ENCODE data around the gene CD55.

The CD55 gene

GRCh38 chr1:207361889-207362288, 40.4 kb downstream of the CD55 start:
- no peaks in the 10 kb centered on the region for H3K9me3 Mint-ChIP-seq
- H3K4me3 Mint-ChIP-seq: no peak overlapping the region
- no peak overlapping the region for H3K27ac Mint-ChIP-seq (ENCODE audit: low read depth)
- H3K4me1 Mint-ChIP-seq: no peaks in the 10 kb centered on the region
- DNase-seq (ENCODE audit: low spot score in 2 of 2) (no peak), ATAC-seq (replicated peaks; ENCODE audit: extremely low read depth, poor library complexity, severe bottlenecking) (no peak)
- no peaks in the 10 kb centered on the region for H3K36me3 Mint-ChIP-seq (ENCODE audit: insufficient read depth)
- H3K27me3 Mint-ChIP-seq: no peaks in the 10 kb centered on the region

DNA sequence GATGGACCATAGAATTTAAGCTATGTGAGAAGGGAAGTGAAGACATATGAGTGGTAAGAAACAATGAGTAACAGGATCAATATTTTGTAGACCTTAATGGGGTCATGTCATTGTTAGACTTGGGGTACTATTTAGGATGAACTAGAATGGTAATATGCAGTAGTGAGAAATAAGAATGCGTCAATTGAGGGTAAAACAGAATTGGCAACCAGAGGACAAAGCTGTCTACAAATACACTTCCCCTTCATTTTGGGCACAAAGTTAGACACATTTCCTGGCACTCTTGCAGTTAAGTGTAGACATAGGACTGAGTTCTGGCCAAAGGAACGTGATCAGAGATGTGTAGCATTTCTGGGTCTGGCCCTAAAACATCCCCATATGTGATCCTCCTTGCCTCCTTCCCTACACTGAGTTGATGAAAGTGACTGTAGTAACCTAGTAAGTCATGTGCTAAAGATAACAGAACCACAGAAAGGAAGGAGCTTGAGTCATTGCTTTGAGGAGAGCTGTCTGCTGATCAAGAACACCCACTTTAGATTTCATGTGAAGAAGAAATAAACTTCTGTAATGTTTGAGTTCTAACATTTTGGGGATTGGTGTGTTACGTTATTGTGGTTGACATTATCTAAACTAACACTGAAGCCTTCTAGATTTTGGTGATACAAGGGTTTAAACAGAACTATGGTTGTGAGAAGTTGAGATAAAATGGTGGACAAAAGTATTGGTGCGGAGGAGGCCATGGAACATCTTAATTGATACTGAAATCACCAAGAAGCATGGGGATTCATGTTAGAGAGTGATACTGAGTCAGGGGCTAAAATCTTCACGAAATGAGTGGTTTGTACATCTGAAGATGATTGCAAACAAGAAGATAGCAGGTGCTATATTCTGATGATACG, 41.7 kb downstream of the CD55 start:
- H3K9me3 Mint-ChIP-seq: no peaks in the 10 kb centered on the region
- no peak overlapping the region for H3K27ac Mint-ChIP-seq (ENCODE audit: low read depth)
- DNase-seq (ENCODE audit: low spot score in 2 of 2): no peak
- no peaks in the 10 kb centered on the region for H3K27me3 Mint-ChIP-seq
- no peaks in the 10 kb centered on the region for H3K4me1 Mint-ChIP-seq
- no peak for ATAC-seq (replicated peaks; ENCODE audit: extremely low read depth, poor library complexity, severe bottlenecking)
- no peak overlapping the region for H3K4me3 Mint-ChIP-seq
- no peaks in the 10 kb centered on the region for H3K36me3 Mint-ChIP-seq (ENCODE audit: insufficient read depth)

DNA sequence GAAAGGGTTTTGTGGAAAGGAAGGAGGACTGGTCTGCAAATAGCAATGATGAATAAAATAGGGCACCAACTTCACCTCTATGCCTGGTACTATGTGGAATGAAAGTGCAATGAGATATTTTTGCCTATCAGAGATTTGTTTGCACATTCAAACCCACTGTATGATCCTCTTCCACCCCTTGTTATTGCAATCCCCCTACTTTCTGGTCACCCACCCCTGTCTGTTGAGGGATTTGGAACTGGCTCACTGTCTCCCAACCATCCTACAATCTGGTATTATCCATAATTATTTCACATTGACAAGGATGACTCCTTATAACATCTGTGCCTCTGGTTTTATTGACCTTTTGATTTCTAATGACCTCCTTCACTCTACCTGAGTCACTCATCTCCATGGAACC, 42.4 kb downstream of the CD55 start:
- no peak for ATAC-seq (replicated peaks; ENCODE audit: extremely low read depth, poor library complexity, severe bottlenecking)
- Mint-ChIP-seq H3K27ac (ENCODE audit: low read depth) (no peak overlapping the region), H3K4me1 (no peaks in the 10 kb centered on the region), H3K36me3 (ENCODE audit: insufficient read depth) (no peaks in the 10 kb centered on the region), H3K4me3 (no peak overlapping the region), H3K27me3 (no peaks in the 10 kb centered on the region), H3K9me3 (no peaks in the 10 kb centered on the region)
- DNase-seq (ENCODE audit: low spot score in 2 of 2): no peak

GRCh38 chr1:207364614-207365013, 43.1 kb downstream of the CD55 start:
- ATAC-seq (replicated peaks; ENCODE audit: extremely low read depth, poor library complexity, severe bottlenecking): no peak
- no peak overlapping the region for H3K27ac Mint-ChIP-seq (ENCODE audit: low read depth)
- no peaks in the 10 kb centered on the region for H3K4me1 Mint-ChIP-seq
- no peaks in the 10 kb centered on the region for H3K27me3 Mint-ChIP-seq
- no peak for DNase-seq (ENCODE audit: low spot score in 2 of 2)
- H3K4me3 Mint-ChIP-seq: no peak overlapping the region
- H3K36me3 Mint-ChIP-seq (ENCODE audit: insufficient read depth): no peaks in the 10 kb centered on the region
- no peaks in the 10 kb centered on the region for H3K9me3 Mint-ChIP-seq

GRCh38 chr1:207365063-207365462, 43.6 kb downstream of the CD55 start:
- Mint-ChIP-seq H3K9me3 (no peaks in the 10 kb centered on the region), H3K4me1 (no peaks in the 10 kb centered on the region), H3K4me3 (no peak overlapping the region), H3K27ac (ENCODE audit: low read depth) (no peak overlapping the region), H3K36me3 (ENCODE audit: insufficient read depth) (no peaks in the 10 kb centered on the region), H3K27me3 (no peaks in the 10 kb centered on the region)
- DNase-seq (ENCODE audit: low spot score in 2 of 2) (no peak), ATAC-seq (replicated peaks; ENCODE audit: extremely low read depth, poor library complexity, severe bottlenecking) (no peak)

DNA sequence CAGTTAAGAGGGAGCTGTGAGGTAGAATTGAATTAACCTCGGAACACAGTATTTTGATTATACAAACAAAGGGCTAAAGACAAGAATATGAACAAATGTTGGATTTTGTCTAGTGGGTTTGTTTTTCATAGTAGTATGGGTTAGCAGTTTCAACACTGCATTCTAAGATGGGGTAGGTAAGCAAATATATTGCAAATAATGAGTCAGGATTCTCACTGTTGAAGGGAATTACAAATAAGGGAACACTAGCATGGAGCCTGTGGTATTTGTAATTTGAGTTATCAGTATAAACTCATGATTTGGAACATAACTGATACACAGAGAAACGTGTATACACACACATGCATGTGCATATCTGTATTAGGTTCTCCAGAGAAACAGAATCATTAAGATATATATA, 44.5 kb downstream of the CD55 start:
- H3K4me3 Mint-ChIP-seq: no peak overlapping the region

GRCh38 chr1:207388721-207389120, 67.2 kb downstream of the CD55 start:
- no peaks in the 10 kb centered on the region for H3K4me1 Mint-ChIP-seq
- ATAC-seq (replicated peaks; ENCODE audit: extremely low read depth, poor library complexity, severe bottlenecking) (no peak), DNase-seq (ENCODE audit: low spot score in 2 of 2) (no peak)
- H3K9me3 Mint-ChIP-seq: peaks cover 5% of the 10 kb centered on the region
- H3K36me3 Mint-ChIP-seq (ENCODE audit: insufficient read depth): no peaks in the 10 kb centered on the region
- no peak overlapping the region for H3K4me3 Mint-ChIP-seq
- H3K27ac Mint-ChIP-seq (ENCODE audit: low read depth): no peak overlapping the region
- H3K27me3 Mint-ChIP-seq: peaks cover 54% of the 10 kb centered on the region

More for the DNA sequence above, 44.5 kb downstream of the CD55 start:
- Mint-ChIP-seq H3K4me1 (no peaks in the 10 kb centered on the region), H3K27me3 (no peaks in the 10 kb centered on the region), H3K36me3 (ENCODE audit: insufficient read depth) (no peaks in the 10 kb centered on the region), H3K9me3 (no peaks in the 10 kb centered on the region), H3K27ac (ENCODE audit: low read depth) (no peak overlapping the region)
- DNase-seq (ENCODE audit: low spot score in 2 of 2): no peak
- no peak for ATAC-seq (replicated peaks; ENCODE audit: extremely low read depth, poor library complexity, severe bottlenecking)

DNA sequence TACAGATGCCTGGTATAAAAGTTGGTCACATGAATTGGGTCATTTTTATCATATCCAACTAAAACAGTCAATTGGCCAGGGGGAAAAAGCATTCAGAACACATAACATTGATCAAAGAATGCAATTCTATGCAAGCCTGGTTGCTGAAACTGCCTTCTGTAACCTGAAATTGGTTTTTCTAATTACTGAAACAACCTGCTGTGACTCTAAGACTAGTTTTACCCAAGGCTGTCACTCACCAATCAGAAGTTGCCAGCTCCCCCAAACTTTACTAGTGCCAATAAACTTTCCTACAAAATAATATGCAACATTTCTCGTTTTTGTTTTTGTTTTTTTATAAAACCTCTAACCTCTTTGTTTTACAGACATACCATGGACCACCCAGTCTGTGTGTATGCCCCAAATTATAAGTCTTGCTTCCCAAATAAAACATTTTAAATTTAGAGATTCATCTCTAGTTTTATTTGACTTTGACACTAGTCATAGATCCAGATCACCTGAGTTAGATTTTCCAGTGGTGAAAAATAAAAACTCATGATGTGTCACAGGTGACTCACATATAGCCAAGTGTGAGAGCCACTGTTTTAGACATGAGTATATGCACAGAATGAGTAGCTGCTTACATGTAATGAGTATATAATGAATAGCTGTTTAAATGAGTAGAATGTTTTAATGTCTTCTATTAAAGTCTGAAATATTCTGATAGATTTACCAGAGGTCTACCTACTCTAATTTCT, 68.4 kb downstream of the CD55 start:
- Mint-ChIP-seq H3K4me3 (no peak overlapping the region), H3K36me3 (ENCODE audit: insufficient read depth) (no peaks in the 10 kb centered on the region), H3K9me3 (no peaks in the 10 kb centered on the region), H3K27me3 (peaks cover 43% of the 10 kb centered on the region), H3K4me1 (no peaks in the 10 kb centered on the region), H3K27ac (ENCODE audit: low read depth) (no peak overlapping the region)
- no peak for ATAC-seq (replicated peaks; ENCODE audit: extremely low read depth, poor library complexity, severe bottlenecking)
- DNase-seq (ENCODE audit: low spot score in 2 of 2): no peak

DNA sequence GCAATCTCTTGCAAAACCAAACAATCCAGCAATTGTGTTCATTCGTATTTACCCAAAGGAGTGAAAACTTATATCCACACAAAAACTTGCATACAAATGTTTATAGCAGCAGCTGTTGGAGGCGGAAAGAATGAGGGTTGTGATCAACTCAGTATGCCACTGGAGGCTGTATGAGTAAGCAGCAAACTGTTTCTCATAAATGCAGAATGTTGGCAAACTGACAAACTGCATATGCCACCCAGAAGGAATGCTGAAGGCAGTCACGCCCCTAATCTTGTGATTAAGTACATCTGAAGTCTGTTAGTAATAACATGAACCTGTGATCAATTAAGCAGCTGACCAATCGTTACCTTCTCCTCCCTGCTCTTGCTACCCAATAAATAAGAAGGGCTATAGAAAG, 72.1 kb downstream of the CD55 start:
- H3K4me1 Mint-ChIP-seq: no peaks in the 10 kb centered on the region
- no peak overlapping the region for H3K27ac Mint-ChIP-seq (ENCODE audit: low read depth)
- H3K4me3 Mint-ChIP-seq: no peak overlapping the region
- no peaks in the 10 kb centered on the region for H3K9me3 Mint-ChIP-seq
- peaks cover 17% of the 10 kb centered on the region for H3K27me3 Mint-ChIP-seq
- DNase-seq (ENCODE audit: low spot score in 2 of 2) (no peak), ATAC-seq (replicated peaks; ENCODE audit: extremely low read depth, poor library complexity, severe bottlenecking) (no peak)
- H3K36me3 Mint-ChIP-seq (ENCODE audit: insufficient read depth): no peaks in the 10 kb centered on the region

GRCh38 chr1:207396168-207396746, 74.8 kb downstream of the CD55 start:
- H3K4me3 Mint-ChIP-seq: no peak overlapping the region
- H3K36me3 Mint-ChIP-seq (ENCODE audit: insufficient read depth): no peaks in the 10 kb centered on the region
- ATAC-seq (replicated peaks; ENCODE audit: extremely low read depth, poor library complexity, severe bottlenecking): no peak
- H3K27ac Mint-ChIP-seq (ENCODE audit: low read depth): no peak overlapping the region
- H3K27me3 Mint-ChIP-seq: peaks cover 6% of the 10 kb centered on the region
- no peak for DNase-seq (ENCODE audit: low spot score in 2 of 2)
- H3K4me1 Mint-ChIP-seq: no peaks in the 10 kb centered on the region
- H3K9me3 Mint-ChIP-seq: no peaks in the 10 kb centered on the region

DNA sequence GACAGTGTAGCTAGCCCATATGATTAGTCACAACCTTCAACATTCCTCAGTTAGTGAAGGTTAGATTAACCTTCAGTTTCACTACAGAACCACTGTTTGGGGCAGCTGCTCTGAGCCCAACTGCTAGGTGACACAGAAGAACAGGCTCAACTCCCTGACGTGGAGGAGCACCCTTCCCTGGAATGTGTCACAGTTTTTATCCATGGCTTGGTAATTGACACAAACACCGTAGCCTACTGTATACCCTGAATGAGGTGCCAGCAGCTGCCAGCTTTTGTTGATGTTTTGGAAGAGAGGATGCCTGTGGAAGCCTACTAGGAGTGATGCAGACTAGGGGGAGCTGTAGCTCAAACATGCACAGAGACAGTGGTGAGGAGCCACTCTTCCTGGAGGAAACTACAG, 76.0 kb downstream of the CD55 start:
- no peak for DNase-seq (ENCODE audit: low spot score in 2 of 2)
- H3K27ac Mint-ChIP-seq (ENCODE audit: low read depth): no peak overlapping the region
- no peaks in the 10 kb centered on the region for H3K27me3 Mint-ChIP-seq
- H3K36me3 Mint-ChIP-seq (ENCODE audit: insufficient read depth): no peaks in the 10 kb centered on the region
- H3K9me3 Mint-ChIP-seq: no peaks in the 10 kb centered on the region
- no peak for ATAC-seq (replicated peaks; ENCODE audit: extremely low read depth, poor library complexity, severe bottlenecking)
- no peak overlapping the region for H3K4me3 Mint-ChIP-seq
- H3K4me1 Mint-ChIP-seq: no peaks in the 10 kb centered on the region

DNA sequence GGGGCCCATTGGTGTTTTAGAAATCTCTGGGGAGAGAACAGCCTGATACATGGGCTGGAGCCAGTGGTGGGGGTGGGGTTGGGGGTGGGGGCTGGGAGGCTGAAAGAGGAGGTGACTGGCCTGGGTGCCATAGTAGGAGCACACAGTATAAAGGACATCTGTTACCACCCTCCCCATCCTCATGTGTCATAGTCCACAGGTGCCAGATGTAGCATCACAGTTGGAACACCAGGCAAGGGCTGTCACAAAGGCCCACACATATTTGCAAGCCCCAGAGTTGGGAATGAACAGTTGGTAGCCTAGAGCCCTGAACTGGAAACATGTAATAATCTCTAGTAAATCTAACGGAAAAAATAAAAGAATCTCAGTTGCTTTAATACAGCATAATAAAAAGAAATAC, 77.5 kb downstream of the CD55 start:
- ATAC-seq (replicated peaks; ENCODE audit: extremely low read depth, poor library complexity, severe bottlenecking) (no peak), DNase-seq (ENCODE audit: low spot score in 2 of 2) (no peak)
- Mint-ChIP-seq H3K36me3 (ENCODE audit: insufficient read depth) (no peaks in the 10 kb centered on the region), H3K9me3 (no peaks in the 10 kb centered on the region), H3K4me1 (no peaks in the 10 kb centered on the region), H3K27me3 (no peaks in the 10 kb centered on the region), H3K4me3 (no peak overlapping the region), H3K27ac (ENCODE audit: low read depth) (no peak overlapping the region)

GRCh38 chr1:207401578-207401977, 80.1 kb downstream of the CD55 start:
- no peaks in the 10 kb centered on the region for H3K4me1 Mint-ChIP-seq
- H3K36me3 Mint-ChIP-seq (ENCODE audit: insufficient read depth): no peaks in the 10 kb centered on the region
- no peak overlapping the region for H3K27ac Mint-ChIP-seq (ENCODE audit: low read depth)
- no peaks in the 10 kb centered on the region for H3K9me3 Mint-ChIP-seq
- no peaks in the 10 kb centered on the region for H3K27me3 Mint-ChIP-seq
- H3K4me3 Mint-ChIP-seq: no peak overlapping the region
- ATAC-seq (replicated peaks; ENCODE audit: extremely low read depth, poor library complexity, severe bottlenecking) (no peak), DNase-seq (ENCODE audit: low spot score in 2 of 2) (no peak)

Measured in central memory CD8-positive, alpha-beta T cell (primary cell).